HG02678 (cell line): ENCODE results near the gene ZNF182.
A peak's percentile ranks its signal among the peaks of the same experiment; 100 is the strongest.
"Not testable (repeated sequence)": the region's sequence is repeated elsewhere in the genome, so short reads cannot be mapped to it uniquely, and the experiment has no call there.

ENCODE experiments used
- ATAC-seq: cut with Tn5 transposase; IDR thresholded peaks from one replicate; pipeline ENCODE4 v1.9.1; 2021; ENCODE audit warnings: mild to moderate bottlenecking, moderate library complexity; ENCODE audit not compliant: unreplicated experiment

ZNF182 gene

GRCh38 chrX:48003758-48004457 is at the start of gene ZNF182:
Gene ZNF182, minus strand, starts transcription at chrX:48003989. Its CDS starts 1,380 bp downstream, at chrX:48002609.
- peak; percentile 98 for ATAC-seq

- ATAC-seq: no peak
These were observed 43.1 kb upstream of the ZNF182 start for GRCh38 chrX:48046846-48047245.

- ATAC-seq: no peak
These were observed 41.9 kb upstream of the ZNF182 start for GRCh38 chrX:48045410-48046311.

- no peak for ATAC-seq
These were observed 39.3 kb upstream of the ZNF182 start for GRCh38 chrX:48043056-48043455.

- no peak for ATAC-seq
These were observed 32.1 kb upstream of the ZNF182 start for GRCh38 chrX:48035891-48036290.

- not testable (repeated sequence) for ATAC-seq
These were observed 26.9 kb upstream of the ZNF182 start for GRCh38 chrX:48030641-48031173.

- no peak for ATAC-seq
These were observed 26.4 kb upstream of the ZNF182 start for GRCh38 chrX:48030237-48030636.

GRCh38 chrX:48028091-48028490 is 24.3 kb upstream of the ZNF182 start:
- ATAC-seq: no peak

- ATAC-seq: not testable (repeated sequence)
These were observed 23.8 kb upstream of the ZNF182 start for GRCh38 chrX:48027545-48027944.

- ATAC-seq: no peak
These were observed 21.8 kb upstream of the ZNF182 start for GRCh38 chrX:48025561-48025960.

- no peak for ATAC-seq
These were observed 18.9 kb upstream of the ZNF182 start for GRCh38 chrX:48022738-48023137.

GRCh38 chrX:48022100-48022499 is 18.3 kb upstream of the ZNF182 start:
- ATAC-seq: no peak

GRCh38 chrX:48021026-48021900 is 17.5 kb upstream of the ZNF182 start:
- peak; percentile 66 for ATAC-seq

GRCh38 chrX:48020472-48020871 is 16.7 kb upstream of the ZNF182 start:
- ATAC-seq: not testable (repeated sequence)

- ATAC-seq: not testable (repeated sequence)
These were observed 16.1 kb upstream of the ZNF182 start for GRCh38 chrX:48019892-48020291.

- not testable (repeated sequence) for ATAC-seq
These were observed 13.0 kb upstream of the ZNF182 start for GRCh38 chrX:48016583-48017310.

GRCh38 chrX:48009445-48009960 is 5.7 kb upstream of the ZNF182 start:
- not testable (repeated sequence) for ATAC-seq

- not testable (repeated sequence) for ATAC-seq
These were observed 2.9 kb upstream of the ZNF182 start, which contains the start of gene SPACA5 for GRCh38 chrX:48006688-48007087. Gene SPACA5, plus strand, starts transcription at chrX:48006988. Its CDS starts 815 bp downstream, at chrX:48007803.

GRCh38 chrX:48003367-48003757 is 427 bp downstream of the ZNF182 start:
- ATAC-seq: no peak

GRCh38 chrX:48002929-48003328 is 860 bp downstream of the ZNF182 start:
- no peak for ATAC-seq
